ENCODE measurements around the gene COL4A4.
"Not testable (repeated sequence)": the region's sequence is repeated elsewhere in the genome, so short reads cannot be mapped to it uniquely, and the experiment has no call there.

Gene COL4A4

GRCh38 chr2:227163998-227164762 lies at the start of gene COL4A4, which contains the start of gene COL4A3:
Gene COL4A4, minus strand, starts transcription at chr2:227164205. Its CDS starts 16,722 bp downstream, at chr2:227147483.
Gene COL4A3, plus strand, starts transcription at chr2:227164624. Its CDS starts 103 bp downstream, at chr2:227164727.
- DNase-seq (ENCODE audit: low read depth, low spot score), result no peak

GRCh38 chr2:227207573-227207972 lies 43.6 kb upstream of the COL4A4 start:
- H3K27ac ChIP-seq, result no peak overlapping the region
- DNase-seq (ENCODE audit: low read depth, low spot score), result no peak

More at GRCh38 chr2:227163998-227164762, at the start of gene COL4A4, which contains the start of gene COL4A3:
- H3K27ac ChIP-seq, result no peak within 1 kb of the TSS

GRCh38 chr2:227206406-227206805 lies 42.4 kb upstream of the COL4A4 start:
- no peak for DNase-seq (ENCODE audit: low read depth, low spot score)
- no peak overlapping the region for H3K27ac ChIP-seq

GRCh38 chr2:227205701-227206100 lies 41.7 kb upstream of the COL4A4 start:
- no peak for DNase-seq (ENCODE audit: low read depth, low spot score)
- no peak overlapping the region for H3K27ac ChIP-seq

GRCh38 chr2:227204452-227204851 lies 40.4 kb upstream of the COL4A4 start:
- no peak overlapping the region for H3K27ac ChIP-seq
- DNase-seq (ENCODE audit: low read depth, low spot score), result no peak

DNA sequence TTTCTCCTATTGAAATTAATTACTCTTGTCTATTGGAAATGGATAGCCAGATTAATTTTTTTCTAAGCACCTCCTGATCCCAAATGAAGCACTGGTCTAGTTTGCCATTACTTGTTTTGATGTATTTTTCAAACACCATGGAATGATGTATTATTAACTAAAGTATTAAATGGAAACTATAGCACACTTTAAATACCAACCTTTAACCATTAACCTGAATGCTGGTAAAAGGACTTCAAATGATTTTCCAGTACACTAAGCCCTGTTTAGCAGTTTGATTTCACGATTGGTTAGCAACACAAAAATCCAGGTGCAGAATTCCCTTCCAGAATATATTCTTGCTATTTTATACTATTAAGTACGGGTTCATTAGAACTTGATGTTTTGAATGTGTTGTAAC lies 37.8 kb upstream of the COL4A4 start:
- no peak for DNase-seq (ENCODE audit: low read depth, low spot score)
- H3K27ac ChIP-seq, result no peak overlapping the region

- no peak for DNase-seq (ENCODE audit: low read depth, low spot score)
- H3K27ac ChIP-seq, result no peak overlapping the region
Measured at GRCh38 chr2:227198866-227199265, 34.9 kb upstream of the COL4A4 start.

DNA sequence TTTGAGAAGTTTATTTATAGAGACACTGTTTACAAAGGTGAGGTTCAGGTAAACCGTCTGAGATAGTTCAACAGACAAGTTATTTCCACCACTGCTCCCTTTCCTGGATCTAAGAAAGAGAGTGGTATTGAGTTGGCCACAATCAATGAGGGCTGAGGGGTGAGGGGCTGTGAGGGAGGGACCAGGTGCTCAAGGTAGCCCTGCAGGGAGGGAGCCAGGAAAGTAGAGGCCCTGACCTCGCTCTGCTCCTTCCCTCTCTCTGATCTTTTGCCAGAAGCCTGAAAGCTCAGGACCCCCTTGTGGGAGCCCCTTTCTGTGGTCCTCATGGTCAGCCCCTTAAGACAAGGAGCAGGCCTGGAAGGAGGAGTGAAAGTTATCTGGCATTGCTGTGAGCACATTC lies 30.2 kb upstream of the COL4A4 start:
- H3K27ac ChIP-seq, result no peak overlapping the region
- DNase-seq (ENCODE audit: low read depth, low spot score), result no peak

- no peak for DNase-seq (ENCODE audit: low read depth, low spot score)
- H3K27ac ChIP-seq, result no peak overlapping the region
Measured at GRCh38 chr2:227192491-227192890, 28.5 kb upstream of the COL4A4 start.

DNA sequence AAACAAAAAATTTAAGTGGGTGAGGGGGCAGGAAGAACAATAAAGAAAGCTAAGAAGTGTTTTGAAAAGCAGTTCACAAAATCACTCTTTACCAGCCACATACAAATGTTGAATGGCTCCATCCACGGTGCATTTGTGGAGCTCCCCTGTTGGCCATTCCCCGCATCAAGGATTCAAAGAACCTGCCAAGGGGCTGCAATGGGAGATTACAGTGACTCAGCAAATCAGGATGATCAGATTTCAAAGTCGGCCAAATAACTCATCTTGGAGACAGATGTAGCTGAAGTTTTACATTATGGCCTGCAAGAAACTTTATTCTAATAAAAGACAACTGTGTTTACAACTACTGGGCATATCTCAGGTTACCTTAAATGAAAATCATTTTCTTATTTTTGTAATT lies 27.4 kb upstream of the COL4A4 start:
- H3K27ac ChIP-seq, result no peak overlapping the region

GRCh38 chr2:227188292-227188691 lies 24.3 kb upstream of the COL4A4 start:
- no peak overlapping the region for H3K27ac ChIP-seq
- DNase-seq (ENCODE audit: low read depth, low spot score), result no peak

More for the DNA sequence above, 27.4 kb upstream of the COL4A4 start:
- DNase-seq (ENCODE audit: low read depth, low spot score), result no peak

- H3K27ac ChIP-seq, result no peak overlapping the region
- DNase-seq (ENCODE audit: low read depth, low spot score), result no peak
Measured at GRCh38 chr2:227186751-227187150, 22.7 kb upstream of the COL4A4 start.

- no peak for DNase-seq (ENCODE audit: low read depth, low spot score)
- no peak overlapping the region for H3K27ac ChIP-seq
Measured at GRCh38 chr2:227185615-227186232, 21.7 kb upstream of the COL4A4 start.

- no peak for DNase-seq (ENCODE audit: low read depth, low spot score)
- H3K27ac ChIP-seq, result no peak overlapping the region
Measured at GRCh38 chr2:227183657-227184367, 19.8 kb upstream of the COL4A4 start.

DNA sequence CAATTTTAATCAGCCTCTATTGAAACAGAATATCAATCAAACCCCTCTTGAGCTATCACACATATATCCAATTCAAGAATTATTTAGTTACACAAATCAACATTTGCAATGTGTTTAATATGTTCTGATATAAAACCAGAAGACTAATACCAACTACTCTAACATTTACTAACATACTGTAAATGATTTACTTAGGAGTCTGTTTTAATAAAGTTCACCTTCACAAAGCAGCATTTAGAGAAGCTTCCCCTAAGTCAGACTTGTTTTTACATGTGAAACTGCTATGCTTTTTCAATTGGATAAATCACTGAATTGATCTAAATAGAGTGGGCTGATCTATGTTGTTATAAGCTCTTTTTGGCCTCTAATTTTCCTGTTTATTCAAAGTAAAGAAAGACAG lies 18.8 kb upstream of the COL4A4 start:
- no peak overlapping the region for H3K27ac ChIP-seq
- DNase-seq (ENCODE audit: low read depth, low spot score), result no peak

GRCh38 chr2:227180770-227181169 lies 16.8 kb upstream of the COL4A4 start:
- no peak overlapping the region for H3K27ac ChIP-seq
- no peak for DNase-seq (ENCODE audit: low read depth, low spot score)

- DNase-seq (ENCODE audit: low read depth, low spot score), result no peak
- H3K27ac ChIP-seq, result no peak overlapping the region
Measured at GRCh38 chr2:227179988-227180685, 16.1 kb upstream of the COL4A4 start.

- no peak for DNase-seq (ENCODE audit: low read depth, low spot score)
Measured at GRCh38 chr2:227177592-227178336, 13.8 kb upstream of the COL4A4 start.

GRCh38 chr2:227171779-227172178 lies 7.8 kb upstream of the COL4A4 start:
- H3K27ac ChIP-seq, result not testable (repeated sequence)

More at GRCh38 chr2:227177592-227178336, 13.8 kb upstream of the COL4A4 start:
- no peak overlapping the region for H3K27ac ChIP-seq

More at GRCh38 chr2:227171779-227172178, 7.8 kb upstream of the COL4A4 start:
- DNase-seq (ENCODE audit: low read depth, low spot score), result not testable (repeated sequence)
